Coronary artery (tissue), 2 donors: ENCODE results near the gene CDH13.

Experiments
- DNase-seq: peaks from one replicate; pipeline ENCODE4 v3.0.0-alpha.2; 2017; ENCODE audit warnings: low spot score
- H3K27ac ChIP-seq, 2 donors: fragments of 200-600 bp; sonication (generic); one replicate each; pipeline ENCODE4 v1.5.1; 2016 to 2019
- H3K4me3 ChIP-seq: fragments of 200-600 bp; sonication (generic); 2 replicates; pipeline ENCODE4 v1.5.1; 2016; ENCODE audit warnings: mild to moderate bottlenecking, moderate library complexity
- TF ChIP-seq, protein P1 (sequence below): fragments of 200-600 bp; sonication (generic); IDR thresholded peaks from one replicate; pipeline ENCODE4 v1.5.1; 2019; ENCODE audit warnings: antibody characterized with exemption

CDH13 gene

DNA sequence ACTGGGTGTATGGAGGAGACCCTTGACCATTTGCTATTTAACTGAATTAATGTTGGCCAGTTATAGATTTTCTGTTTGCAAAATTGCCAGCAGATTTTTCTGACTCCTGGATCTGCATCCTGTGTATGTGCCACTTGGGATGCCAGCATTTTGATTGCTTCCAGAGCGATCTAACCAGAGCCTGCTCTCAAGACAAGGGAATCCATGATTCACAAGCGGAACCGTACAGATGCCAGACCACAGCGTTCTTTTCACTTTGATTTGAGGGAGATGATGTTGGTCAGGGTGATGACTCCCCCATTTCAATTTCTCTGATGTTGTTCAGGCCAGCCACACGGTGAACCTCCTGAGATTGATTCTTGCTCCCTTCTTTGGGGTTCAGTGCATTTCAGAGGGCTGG, 228.7 kb downstream of the CDH13 start:
- TF ChIP-seq, protein P1, sequence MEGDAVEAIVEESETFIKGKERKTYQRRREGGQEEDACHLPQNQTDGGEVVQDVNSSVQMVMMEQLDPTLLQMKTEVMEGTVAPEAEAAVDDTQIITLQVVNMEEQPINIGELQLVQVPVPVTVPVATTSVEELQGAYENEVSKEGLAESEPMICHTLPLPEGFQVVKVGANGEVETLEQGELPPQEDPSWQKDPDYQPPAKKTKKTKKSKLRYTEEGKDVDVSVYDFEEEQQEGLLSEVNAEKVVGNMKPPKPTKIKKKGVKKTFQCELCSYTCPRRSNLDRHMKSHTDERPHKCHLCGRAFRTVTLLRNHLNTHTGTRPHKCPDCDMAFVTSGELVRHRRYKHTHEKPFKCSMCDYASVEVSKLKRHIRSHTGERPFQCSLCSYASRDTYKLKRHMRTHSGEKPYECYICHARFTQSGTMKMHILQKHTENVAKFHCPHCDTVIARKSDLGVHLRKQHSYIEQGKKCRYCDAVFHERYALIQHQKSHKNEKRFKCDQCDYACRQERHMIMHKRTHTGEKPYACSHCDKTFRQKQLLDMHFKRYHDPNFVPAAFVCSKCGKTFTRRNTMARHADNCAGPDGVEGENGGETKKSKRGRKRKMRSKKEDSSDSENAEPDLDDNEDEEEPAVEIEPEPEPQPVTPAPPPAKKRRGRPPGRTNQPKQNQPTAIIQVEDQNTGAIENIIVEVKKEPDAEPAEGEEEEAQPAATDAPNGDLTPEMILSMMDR, result no peak
- no peak overlapping the region for H3K27ac ChIP-seq
- no peak overlapping the region for H3K4me3 ChIP-seq
- no peak for DNase-seq

DNA sequence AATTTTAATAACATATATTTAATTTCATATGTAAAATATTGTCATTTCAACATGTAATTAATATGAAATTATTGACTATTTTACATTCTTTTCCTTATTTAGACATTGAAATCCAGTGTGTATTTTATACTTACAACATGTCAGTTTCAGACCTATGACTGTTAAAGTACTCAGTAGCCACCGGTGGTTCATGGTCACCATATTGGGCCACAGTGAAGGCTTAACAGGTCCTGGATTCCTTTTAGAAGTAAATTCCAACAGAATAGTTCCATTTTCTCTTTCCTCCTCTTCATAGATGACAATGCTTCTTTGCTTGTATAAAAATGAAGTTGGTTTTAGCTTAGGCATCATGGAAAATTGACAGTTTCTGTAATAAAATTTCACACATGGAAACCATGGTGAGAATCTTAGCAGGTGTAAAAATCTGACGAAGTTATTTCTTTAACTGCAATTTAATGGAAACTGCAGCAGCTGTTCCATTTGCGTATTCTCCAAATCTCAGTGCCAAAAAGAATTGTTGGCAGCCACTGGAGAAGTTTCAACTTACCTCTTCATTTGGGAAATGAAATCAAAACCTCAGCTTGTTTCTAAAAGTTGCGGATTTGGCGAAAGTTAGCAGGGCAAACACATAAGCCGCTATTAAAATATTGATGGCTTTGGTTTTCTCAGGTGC, 231.1 kb downstream of the CDH13 start:
- TF ChIP-seq, protein P1, result no peak
- DNase-seq, result no peak

GRCh38 chr16:82859662-82860061, 232.9 kb downstream of the CDH13 start:
- TF ChIP-seq, protein P1, result no peak
- Histone ChIP-seq H3K27ac (no peak overlapping the region), H3K4me3 (no peak overlapping the region)
- DNase-seq, result no peak

More for the DNA sequence above, 231.1 kb downstream of the CDH13 start:
- Histone ChIP-seq H3K4me3 (no peak overlapping the region), H3K27ac (no peak overlapping the region)

- TF ChIP-seq, protein P1, result no peak
- no peak overlapping the region for H3K27ac ChIP-seq
- H3K4me3 ChIP-seq, result no peak overlapping the region
- DNase-seq, result no peak
Observed at GRCh38 chr16:82860071-82860470, 233.3 kb downstream of the CDH13 start.

GRCh38 chr16:82862057-82862456, 235.3 kb downstream of the CDH13 start:
- H3K27ac ChIP-seq, result no peak overlapping the region
- TF ChIP-seq, protein P1, result no peak
- no peak overlapping the region for H3K4me3 ChIP-seq
- no peak for DNase-seq

- no peak for DNase-seq
- TF ChIP-seq, protein P1, result no peak
- no peak overlapping the region for H3K27ac ChIP-seq
Observed at GRCh38 chr16:82864332-82865040, 237.7 kb downstream of the CDH13 start.

DNA sequence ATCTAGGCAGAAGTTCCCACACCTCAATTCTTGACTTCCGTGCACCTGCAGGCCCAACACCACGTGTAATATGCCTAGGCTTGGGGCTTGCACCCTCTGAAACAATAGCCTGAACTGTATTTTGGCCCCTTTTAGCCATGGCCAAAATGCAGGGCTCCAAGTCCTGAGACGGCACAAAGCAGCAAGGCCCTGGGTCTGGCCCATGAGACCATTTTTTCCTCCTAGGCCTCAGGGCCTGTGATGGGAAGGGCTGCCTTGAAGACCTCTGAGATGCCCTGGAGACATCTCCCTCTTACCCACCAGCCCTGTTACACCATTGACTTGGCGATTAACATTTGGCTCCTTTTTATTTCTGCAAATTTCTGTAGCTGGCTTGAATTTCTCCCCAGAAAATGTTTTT, 238.6 kb downstream of the CDH13 start:
- no peak overlapping the region for H3K27ac ChIP-seq
- TF ChIP-seq, protein P1, result no peak
- DNase-seq, result no peak
- H3K4me3 ChIP-seq, result no peak overlapping the region

More at GRCh38 chr16:82864332-82865040, 237.7 kb downstream of the CDH13 start:
- H3K4me3 ChIP-seq, result no peak overlapping the region
